ENCODE data around the gene SEMA7A. TPM values are rescaled to one million over a fixed set of nuclear protein-coding genes. Genes with fewer than 3 reads are reported as not detected.

SEMA7A gene
- total and polyA plus RNA-seq, 9 of the 15 experiments (the other 6 are each of a cell fraction or from before 2014, with no cell fraction given): 0.04 to 8.2 (median 5.4) TPM; not detected in 1

DNA sequence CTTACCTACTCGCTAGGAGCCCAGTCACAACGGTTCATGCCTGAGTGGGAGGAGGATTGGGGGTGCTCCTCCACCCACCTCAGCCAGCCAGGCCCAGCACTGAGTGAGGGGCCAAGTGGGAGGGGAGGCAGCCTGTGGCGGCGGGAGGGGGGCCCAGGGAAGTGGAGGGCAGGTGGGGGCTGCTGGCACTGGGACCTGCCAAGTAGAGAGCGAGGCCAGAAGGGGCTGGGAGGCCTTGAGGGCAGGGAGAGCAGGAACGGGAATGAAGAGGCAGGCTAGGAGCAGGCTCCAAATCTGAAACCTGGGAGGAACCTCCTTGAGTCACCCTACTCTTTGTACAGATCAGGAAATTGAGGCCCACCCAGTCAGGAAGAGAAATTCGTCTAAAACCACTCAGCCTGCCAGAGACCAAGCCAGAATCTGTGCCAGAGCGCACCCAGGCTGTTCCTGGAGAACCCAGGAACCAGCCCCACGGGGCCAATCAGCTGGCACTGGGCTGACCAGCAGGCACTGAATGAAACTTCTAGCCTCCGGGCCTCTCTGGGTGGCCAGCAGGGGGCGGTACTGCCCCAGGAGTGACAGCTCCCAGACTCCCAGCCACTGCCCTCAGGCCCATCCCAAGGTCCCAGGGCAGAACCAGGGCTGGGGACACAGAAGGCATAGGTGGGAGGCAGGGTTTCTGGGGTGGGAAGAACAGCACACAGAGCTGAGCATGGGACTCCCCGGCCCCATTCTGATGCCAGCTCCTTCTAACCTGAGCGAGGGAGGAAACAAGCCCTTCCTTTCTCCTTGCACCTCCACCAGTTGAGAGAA is 51.5 kb downstream of the SEMA7A start (continued):
- no peak for TF ChIP-seq ESRRA (IDR thresholded peaks at IDR 0.05; ENCODE audit: borderline replicate concordance, low read depth)
- TF ChIP-seq, protein P1, sequence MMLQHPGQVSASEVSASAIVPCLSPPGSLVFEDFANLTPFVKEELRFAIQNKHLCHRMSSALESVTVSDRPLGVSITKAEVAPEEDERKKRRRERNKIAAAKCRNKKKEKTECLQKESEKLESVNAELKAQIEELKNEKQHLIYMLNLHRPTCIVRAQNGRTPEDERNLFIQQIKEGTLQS (IDR thresholded peaks at IDR 0.05): no peak
- TF ChIP-seq, protein P1 (CRISPR knock-in tag; conservative IDR thresholded peaks at IDR 0.05): no peak
- no peak for TF ChIP-seq POU5F1 (IDR thresholded peaks at IDR 0.05; ENCODE audit: borderline replicate concordance, low read depth, low read length, partially characterized antibody)
- TF ChIP-seq ZNF668 (CRISPR knock-in tag; IDR thresholded peaks at IDR 0.05): no peak
- TF ChIP-seq ZNF445 (CRISPR knock-in tag; IDR thresholded peaks at IDR 0.05; ENCODE audit: low read depth): no peak
- no peak for TF ChIP-seq ZNF146 (CRISPR knock-in tag; IDR thresholded peaks at IDR 0.05; ENCODE audit: unreplicated experiment)
- no peak for TF ChIP-seq ZBTB1 (CRISPR knock-in tag; IDR thresholded peaks at IDR 0.05; ENCODE audit: borderline replicate concordance, low read depth)
- TF ChIP-seq GTF2F1 (IDR thresholded peaks at IDR 0.05; ENCODE audit: low read depth, low read length): no peak
- no peak for TF ChIP-seq ZNF347 (CRISPR knock-in tag; IDR thresholded peaks at IDR 0.05; ENCODE audit: low read depth)
- TF ChIP-seq, protein P2, sequence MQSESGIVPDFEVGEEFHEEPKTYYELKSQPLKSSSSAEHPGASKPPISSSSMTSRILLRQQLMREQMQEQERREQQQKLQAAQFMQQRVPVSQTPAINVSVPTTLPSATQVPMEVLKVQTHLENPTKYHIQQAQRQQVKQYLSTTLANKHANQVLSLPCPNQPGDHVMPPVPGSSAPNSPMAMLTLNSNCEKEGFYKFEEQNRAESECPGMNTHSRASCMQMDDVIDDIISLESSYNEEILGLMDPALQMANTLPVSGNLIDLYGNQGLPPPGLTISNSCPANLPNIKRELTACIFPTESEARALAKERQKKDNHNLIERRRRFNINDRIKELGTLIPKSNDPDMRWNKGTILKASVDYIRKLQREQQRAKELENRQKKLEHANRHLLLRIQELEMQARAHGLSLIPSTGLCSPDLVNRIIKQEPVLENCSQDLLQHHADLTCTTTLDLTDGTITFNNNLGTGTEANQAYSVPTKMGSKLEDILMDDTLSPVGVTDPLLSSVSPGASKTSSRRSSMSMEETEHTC (IDR thresholded peaks at IDR 0.05): no peak
- no peak for TF ChIP-seq CSDE1 (IDR thresholded peaks at IDR 0.05)
- TF ChIP-seq U2AF1 (optimal IDR thresholded peaks at IDR 0.05; ENCODE audit: low read depth, low read length): no peak
- TF ChIP-seq PHF8 (IDR thresholded peaks at IDR 0.05; ENCODE audit: borderline replicate concordance, low read length): no peak
- TF ChIP-seq POLR2AphosphoS2 (IDR thresholded peaks at IDR 0.05; ENCODE audit: low read length): no peak
- no peak for TF ChIP-seq CCNT2 (IDR thresholded peaks at IDR 0.05; ENCODE audit: borderline replicate concordance, extremely low read depth, insufficient read length, low read depth, low read length)
- TF ChIP-seq TCF3 (CRISPR knock-in tag; IDR thresholded peaks at IDR 0.05): no peak
- peak; percentile 74 for TF ChIP-seq DACH1 (IDR thresholded peaks at IDR 0.05; ENCODE audit: partially characterized antibody)
- TF ChIP-seq KLF16 (IDR thresholded peaks at IDR 0.05): 0 out of 2 replicates have a peak, but pooled peaks have one; percentile 7
- TF ChIP-seq ZFX (CRISPR knock-in tag; IDR thresholded peaks at IDR 0.05): no peak
- TF ChIP-seq PHB (CRISPR knock-in tag; IDR thresholded peaks at IDR 0.05): no peak
- no peak for TF ChIP-seq SMARCA5 (IDR thresholded peaks at IDR 0.05)
- TF ChIP-seq ZNF12 (CRISPR knock-in tag; IDR thresholded peaks at IDR 0.05): no peak
- no peak for TF ChIP-seq NFXL1 (CRISPR knock-in tag; IDR thresholded peaks at IDR 0.05)
- no peak for TF ChIP-seq CHCHD3 (CRISPR knock-in tag; IDR thresholded peaks at IDR 0.05)
- TF ChIP-seq, protein P3, sequence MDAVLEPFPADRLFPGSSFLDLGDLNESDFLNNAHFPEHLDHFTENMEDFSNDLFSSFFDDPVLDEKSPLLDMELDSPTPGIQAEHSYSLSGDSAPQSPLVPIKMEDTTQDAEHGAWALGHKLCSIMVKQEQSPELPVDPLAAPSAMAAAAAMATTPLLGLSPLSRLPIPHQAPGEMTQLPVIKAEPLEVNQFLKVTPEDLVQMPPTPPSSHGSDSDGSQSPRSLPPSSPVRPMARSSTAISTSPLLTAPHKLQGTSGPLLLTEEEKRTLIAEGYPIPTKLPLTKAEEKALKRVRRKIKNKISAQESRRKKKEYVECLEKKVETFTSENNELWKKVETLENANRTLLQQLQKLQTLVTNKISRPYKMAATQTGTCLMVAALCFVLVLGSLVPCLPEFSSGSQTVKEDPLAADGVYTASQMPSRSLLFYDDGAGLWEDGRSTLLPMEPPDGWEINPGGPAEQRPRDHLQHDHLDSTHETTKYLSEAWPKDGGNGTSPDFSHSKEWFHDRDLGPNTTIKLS (IDR thresholded peaks at IDR 0.05; ENCODE audit: borderline replicate concordance, low read depth): no peak
- TF ChIP-seq CREB1 (IDR thresholded peaks at IDR 0.05): no peak
- 0 out of 2 replicates have a peak, but pooled peaks have one; percentile 16 for TF ChIP-seq CREB1 (CRISPR knock-in tag; IDR thresholded peaks at IDR 0.05)

Measured in K562 (cell line).